HG03095 (cell line): ENCODE measurements around the gene RHCG.

ENCODE experiments used
- ATAC-seq: cut with Tn5 transposase; IDR thresholded peaks from one replicate; pipeline ENCODE4 v1.9.1; 2021; ENCODE audit warnings: moderate library complexity; ENCODE audit not compliant: unreplicated experiment

The RHCG gene

DNA sequence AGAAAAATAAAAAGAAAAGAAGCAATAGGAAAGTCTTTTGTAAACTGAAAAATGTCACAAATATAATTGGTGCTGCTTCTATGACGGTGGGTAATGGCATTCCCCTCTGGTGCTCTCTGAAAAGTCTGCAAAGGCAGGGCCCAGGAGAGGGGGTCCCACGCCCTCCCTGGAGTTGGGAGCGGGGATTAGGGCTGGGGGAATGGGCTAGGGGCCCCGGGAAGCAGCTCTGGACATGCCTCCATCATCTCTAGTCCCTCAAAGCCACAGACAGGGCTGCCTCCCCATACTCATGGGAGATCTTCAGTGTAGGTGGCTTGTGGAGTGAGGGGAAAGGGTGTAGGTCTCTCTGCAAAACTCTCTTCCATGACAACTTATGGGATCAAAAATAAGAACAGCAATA, 7.8 kb upstream of the RHCG start:
- no peak for ATAC-seq

DNA sequence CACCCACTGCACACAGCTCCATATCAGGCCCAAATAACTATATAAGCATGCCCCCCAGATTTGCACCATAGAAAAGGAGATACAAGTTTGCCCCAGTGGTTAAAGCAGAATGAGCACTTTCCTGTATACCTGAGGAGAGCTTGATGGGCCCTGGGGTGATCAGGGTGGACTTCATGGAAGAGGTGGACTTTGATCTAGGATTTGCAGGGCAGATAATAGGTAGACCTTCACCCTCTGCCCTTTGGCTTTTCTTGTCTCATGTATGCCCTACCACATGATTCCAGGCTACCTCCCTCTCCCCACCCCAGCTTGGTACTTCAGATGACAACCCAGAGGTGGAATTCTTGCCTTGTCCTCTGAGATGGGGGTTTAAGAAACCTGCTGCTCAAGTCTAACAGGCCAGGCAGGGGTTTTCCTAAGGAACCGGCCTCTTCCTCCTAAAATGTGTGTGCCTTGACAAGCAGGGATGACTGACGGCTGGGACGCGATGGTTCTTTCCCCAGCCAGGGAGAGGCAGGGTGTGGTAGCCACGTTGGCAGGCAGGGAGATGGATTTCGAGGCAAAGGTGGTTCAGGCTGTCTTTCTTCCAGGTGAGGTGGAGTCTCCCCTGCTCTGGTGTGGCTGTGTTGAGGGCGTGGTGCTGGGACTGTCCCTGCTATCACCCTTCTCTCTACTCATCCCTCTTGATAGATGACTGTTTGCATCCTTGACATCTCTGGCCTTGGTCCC, 6.6 kb upstream of the RHCG start:
- no peak for ATAC-seq

DNA sequence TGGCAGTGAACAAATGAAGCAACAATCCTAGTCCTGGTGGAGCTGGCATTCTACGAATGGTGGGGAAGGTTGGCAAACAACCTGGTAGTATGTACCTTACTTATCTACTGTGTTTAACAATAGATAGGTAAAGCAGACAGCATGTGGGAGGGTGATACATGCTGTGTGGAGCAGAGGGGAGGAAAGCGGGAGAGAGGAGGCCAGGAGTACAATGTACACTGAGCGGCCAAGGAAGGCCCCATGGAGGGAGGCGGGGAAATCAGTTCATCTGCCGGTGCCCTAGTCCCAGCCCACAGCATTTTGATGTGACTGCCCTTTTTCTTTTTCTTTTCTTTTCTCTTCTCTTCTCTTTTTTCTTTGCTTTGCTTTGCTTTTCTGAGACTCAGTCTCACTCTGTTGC, 5.3 kb upstream of the RHCG start:
- no peak for ATAC-seq

DNA sequence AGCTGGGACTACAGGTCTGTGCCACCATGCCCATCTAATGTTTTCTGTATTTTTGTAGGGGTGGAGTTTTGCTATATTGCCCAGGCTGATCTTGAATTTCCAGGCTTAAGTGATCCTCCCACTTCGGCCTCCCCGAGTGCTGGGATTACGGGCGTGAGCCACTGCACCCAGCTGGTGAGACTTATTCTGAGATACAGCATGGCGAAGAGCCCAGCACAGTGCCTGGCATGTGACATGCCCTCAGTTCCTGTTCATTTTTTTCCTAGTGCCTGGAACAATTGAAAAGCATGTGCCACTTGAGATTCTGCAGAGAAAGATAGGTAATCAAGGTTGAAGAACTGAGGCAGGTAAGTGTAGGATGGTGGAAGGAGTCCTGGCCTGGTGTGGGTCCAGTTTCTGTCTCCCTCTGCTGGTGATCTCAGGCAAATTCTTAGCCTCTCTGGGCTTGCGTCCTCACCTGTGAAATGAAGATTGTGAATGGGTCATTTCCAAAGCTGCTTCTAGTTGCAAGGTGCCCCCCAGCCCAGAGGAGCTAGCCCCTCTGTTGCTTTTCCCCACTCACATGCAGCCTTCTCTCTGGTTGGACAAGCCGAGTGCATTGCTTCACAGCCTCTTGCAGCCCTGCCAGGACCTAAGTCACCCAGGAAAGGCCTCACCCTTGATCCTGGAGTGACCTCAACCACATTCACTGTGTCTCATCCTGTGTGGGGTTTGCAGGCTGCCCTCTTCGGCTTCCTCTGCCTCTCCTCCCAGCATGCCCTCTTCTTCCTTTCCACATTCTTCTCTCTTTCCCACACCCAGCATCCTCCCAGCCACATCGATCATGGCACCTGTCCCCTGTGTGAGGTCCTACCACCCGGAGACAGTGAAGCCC, 4.3 kb upstream of the RHCG start:
- no peak for ATAC-seq

DNA sequence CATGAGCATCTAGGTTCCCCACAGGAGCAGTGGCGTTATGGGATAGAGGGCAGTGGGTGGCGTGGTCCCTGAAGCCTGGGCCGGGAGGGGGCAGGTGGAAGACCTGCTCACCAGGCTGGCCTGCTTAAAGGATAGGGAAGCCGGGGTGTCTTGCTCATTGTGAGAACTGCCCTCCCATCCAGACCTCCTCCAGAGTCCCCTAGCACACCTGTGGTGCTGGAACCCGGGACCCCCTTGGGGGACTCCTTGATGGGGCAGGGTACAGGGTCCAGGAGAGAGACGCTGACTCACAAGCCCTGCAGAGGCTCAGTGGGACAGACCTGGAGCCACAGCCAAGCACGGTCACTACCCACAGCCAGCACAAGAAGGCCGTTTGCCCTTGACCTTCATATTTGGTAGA, 2.8 kb upstream of the RHCG start:
- ATAC-seq = no peak

DNA sequence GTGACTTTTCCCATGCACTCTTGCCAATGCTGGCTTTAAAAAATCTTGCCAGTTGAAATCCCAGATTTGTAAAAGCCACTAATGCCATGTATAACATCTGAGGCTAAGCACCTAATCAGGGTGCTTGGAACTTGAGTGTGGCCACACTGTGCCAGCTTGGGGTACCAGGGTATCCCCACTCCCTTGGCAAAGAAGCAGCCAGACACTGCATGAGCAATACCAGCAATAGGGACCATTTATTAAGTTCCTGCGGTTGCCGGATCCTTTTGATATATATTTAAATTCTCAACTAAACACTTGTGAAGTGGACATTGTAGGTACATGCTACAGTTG, 2.2 kb upstream of the RHCG start:
- no peak for ATAC-seq

DNA sequence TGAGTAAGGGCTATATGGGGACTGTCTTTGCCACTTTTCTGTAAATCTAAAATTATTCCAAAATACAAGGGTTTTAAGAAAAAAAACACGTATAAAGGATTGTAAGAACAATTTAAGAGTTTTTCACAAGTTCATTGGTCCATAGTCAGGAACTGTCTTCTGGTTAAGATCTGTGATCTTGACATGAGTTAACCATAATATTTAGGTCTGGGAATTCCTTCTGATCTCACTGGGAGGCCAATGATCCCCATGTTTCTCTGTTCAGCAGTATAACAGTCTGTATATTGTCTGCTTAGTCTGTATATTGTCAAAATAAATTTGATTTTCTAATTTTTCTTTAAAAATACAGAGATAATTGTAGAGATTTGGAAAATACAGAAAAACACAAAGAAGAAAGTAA, 848 bp upstream of the RHCG start:
- no peak for ATAC-seq

DNA sequence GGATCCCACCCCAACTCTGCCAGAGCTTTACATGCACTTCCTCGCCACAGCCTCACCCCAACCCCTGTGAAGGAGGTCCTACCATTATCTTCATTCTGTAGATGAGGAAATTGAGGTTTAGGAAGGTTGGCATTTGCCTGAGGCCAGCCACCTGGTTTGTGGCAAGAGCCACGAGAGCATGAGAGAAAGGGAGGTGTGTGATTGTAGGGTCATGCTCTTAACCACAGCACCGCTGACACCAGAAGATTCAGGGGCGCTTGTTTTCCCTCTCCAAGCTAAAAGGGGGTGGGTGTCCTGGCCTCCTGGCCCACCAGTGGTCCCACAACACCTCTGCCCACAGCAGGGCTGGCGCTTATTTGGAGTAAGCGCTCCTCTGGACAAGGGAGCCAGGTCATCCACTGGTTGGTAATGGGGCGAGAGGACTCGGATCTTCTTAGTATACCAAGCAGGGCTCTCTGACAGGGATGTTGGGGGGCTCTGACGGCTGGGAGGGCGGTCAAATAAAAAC, 691 bp downstream of the RHCG start:
- ATAC-seq = no peak

DNA sequence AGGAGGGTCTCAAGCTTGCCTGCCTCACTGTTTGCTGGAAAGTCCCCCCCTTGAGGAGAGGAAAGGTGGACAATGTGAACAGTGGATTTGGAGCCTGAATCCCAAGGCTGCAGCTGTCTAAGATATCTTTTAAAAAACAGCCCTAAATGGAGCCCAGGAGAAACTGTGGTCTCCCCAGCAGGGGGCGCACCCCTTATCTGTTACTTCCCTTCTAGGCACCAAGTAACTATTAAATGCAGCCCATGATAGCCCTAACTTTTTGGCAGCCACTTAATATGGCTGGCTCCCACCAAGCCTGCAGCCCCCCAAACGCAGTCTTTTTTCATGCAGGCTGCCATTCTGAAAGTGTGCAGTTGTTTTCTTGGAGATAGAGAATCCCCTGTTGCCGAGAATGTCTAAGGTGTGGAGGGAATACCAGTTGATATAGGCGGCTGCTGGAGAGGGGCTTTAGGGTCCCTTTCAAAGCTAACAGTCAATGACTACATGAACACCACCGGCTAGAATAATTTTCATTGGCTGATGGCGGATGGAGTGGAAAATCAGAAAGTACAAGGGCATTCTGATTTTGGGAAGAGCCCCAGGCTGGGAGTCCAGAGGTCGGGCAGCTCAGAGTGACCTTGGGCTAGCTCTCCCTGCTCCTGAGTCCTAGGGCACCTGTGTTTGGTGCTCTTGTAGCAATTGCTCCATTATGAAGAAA, 1.3 kb downstream of the RHCG start:
- ATAC-seq = no peak

DNA sequence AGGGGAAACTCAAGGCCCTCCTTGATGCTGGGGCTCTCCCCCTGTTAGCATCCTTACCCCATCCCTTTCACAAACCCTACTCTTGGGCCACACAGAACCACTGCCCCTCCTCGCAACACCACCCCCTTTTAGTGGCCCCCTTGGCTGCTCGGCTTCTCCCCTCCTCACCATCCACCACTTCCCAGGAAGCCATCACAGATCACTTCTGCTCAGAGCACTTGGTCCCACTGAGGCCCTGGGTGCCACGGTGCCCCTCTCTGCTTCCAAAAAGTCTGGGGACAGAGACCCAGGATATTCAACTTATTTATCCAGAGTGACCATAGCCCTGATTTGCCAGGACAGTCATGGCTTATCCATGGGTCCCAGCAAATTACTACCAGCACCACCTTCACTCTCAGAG, 2.4 kb downstream of the RHCG start:
- no peak for ATAC-seq

DNA sequence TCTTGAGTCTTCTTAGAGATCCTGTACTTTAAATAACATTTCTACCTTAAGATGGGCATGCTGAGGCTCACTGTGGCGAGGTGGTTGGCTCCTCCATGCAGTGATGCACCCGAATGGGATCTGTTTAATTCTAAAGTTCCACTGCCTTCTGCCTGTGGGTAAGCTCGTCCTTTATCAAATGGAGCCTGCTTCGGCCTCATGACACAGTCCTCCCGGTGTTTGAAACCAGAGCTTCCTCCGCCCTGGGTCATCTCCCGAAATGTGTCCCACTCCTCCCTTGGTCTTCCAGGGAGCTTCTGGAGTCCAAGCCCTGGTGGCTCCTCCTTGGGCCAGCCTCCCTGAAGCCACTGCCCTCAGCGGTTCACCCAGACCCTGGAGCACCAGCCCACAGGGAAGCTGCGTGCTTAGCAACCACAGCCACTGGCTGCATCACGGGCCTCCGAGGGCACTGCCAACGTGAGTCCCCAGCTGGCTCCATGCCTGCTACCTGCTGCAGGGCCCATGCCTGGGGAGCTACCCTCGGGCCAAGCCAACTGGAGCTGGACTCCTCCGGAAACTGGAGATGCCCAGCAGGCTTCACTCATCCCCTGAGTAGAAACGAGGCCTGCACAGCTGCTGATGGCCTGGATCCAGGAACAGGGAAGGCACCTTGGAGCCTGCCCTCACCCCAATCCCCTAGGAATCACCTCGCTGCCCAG, 3.3 kb downstream of the RHCG start:
- no peak for ATAC-seq

DNA sequence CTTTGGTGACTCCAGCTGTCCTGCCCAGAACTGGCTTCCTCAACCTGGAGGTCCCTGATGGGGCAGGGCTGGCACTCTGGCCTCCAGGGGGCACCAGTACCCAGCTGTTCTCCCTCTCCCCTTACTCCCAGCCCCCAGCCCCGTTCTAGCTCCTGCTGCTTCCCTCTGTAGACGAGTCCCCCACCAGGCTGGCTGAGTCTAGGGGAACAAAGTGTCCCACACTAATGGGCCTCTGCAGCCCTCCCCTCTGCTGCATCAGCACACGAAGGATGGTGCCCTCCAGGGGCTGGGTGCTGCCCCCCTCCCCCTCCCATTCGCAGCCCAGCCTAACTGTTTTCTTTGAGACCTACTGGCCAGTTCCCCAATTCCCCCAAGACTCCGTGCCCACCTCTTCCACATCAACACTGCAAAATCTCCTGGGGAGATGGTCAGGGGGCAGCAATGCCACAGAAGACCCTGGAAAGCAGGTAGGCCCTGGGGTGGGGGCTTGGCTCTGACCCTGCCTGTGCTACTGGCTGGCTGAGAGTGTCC, 4.2 kb downstream of the RHCG start:
- ATAC-seq = no peak

DNA sequence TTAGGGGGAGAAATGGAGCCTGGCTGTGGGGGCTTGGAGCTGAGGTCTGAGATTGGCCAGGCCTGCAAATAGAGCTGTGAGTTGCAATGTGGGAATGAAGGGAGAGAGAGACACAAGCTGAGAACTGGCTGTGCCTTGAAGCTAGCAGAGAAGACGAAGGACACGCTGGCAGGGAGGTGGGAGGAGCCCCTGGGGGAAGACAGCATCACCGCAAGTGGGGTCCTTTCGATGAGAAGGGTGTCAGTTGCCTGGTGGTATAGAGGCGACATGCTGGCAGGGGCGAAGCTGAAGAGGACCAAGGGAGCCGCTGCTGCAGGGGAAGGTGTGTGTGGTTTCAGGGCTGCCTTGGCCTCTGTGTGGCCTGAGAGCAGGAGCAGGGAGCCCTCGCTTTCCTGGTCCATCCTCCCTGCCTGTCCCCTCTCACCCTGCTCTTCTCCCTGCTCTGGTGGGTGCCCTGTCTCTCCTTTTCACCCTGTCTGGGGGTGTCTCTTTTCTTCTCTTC, 5.5 kb downstream of the RHCG start:
- ATAC-seq = no peak

DNA sequence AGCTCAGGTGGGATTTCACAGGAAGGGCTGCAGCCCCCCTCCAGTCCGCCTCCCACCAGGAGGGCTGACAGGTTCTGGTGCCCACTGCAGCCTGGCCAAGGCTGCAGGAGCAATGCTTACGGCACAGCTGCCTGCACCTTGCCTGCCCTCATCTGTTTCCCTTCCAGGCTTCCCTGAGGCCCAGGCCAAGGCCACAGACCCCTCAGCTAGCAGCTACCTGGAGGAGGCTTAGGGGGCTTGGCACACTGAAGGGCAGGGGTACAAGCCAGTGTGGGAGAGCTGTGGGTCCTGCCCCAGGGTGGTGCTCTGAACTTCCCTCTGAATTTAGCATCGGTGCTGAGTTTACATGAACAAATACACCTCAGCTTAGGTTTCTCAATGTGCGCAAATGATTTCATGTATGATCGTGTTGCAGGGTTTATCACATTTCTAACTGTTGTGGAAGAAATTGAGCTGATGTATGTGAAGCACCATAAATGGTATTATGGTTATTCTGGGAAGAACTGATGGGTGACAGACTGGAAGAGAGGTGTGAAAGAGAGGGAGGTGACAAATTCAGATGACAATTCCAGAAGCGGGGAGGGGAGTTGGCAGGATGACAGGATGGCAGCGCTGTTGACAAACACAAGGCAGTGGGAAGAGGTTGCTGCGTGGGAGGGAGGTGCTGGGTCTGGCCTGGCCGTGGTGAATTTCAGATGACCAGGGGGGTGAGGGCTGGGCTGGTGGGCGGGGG, 6.1 kb downstream of the RHCG start:
- no peak for ATAC-seq

DNA sequence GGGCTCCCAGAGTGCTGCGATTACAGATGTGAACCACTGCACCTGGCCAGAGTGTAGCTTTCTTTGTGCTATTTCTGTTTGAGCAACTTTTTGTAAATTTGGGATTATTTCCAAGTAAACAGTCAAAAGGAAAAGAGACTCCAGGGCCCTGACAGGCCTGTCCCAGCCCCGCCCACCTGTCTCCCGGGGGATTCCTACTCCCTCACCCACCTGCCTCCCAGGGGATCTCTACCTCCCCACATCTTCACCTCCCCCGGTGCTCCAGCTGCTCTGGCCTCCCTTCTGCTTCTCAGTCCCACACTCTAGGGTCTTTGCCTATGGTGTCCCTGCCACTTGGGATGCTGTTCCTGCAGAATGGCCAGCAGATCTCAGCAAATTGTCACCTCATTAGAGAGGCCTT, 7.0 kb downstream of the RHCG start:
- ATAC-seq = no peak

DNA sequence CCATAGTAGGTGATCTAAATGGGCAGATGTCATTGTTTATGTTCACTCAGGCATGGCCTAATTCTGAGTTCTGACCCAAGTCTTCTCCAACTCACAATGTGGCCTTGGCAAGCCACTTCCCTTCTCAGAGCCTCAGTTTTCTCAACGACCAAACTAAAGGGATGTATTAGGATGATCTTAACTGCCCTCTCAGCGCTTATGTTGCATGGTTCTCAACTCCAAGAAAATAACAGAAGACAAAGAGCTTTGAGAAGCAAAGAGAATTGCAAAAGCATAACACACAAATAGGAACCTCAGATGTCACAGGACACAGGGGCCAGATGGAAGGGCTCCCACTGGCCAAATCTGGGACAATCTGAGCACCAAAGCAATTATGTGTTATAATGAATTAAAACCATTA, 8.6 kb downstream of the RHCG start:
- no peak for ATAC-seq

DNA sequence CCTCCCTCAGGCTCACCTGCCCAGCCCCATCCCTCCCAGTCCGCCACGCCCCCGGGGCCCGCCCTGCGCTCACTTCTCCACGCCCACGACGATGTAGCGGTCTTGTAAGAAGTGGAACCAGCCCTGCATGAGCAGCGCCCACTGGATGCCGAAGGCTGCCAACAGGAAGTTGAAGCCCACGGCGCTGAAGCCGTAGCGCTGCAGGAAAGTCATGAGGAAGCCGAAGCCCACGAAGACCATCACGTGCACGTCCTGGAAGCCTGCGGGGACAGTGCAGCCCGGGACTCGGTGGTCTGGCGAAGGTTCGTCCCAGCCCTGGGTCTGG, 9.7 kb downstream of the RHCG start:
- ATAC-seq = no peak

DNA sequence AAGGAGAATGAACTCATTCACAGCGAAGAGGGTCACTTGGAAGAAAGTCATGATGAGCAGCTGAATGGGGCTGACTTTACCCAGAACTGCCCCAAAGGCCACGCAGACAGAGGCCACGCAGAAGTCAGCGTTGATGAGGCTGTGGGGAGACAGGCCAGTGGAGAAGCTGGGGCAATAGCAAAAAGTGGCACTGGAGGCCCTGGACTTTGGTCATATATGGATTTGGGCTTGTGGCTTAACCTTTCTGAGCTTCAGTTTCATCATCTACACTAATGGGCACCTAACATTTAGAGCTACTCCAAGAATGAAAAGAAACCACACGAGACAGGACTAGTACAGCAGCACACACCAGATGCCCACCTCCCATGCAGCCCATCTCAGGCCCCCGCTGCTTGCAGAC, 13.3 kb downstream of the RHCG start:
- no peak for ATAC-seq

DNA sequence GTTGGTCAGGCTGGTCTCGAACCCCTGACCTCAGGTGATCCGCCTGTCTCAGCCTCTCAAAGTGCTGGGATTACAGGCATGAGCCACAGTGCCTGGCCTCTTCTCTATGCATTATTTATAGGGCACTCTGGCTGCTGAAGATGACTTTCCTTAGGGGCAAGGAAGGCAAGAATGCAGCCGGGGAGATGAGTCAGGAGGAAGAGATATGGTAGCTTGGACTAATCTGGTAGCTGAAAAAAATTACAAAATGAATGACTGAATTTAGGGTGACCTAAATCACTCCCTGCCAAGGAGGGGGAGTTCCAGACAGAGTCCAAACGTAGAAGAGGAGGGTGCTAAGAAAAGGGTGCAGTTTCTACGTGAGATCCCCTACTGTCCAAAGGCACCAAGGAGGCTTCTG, 14.2 kb downstream of the RHCG start:
- ATAC-seq = no peak

DNA sequence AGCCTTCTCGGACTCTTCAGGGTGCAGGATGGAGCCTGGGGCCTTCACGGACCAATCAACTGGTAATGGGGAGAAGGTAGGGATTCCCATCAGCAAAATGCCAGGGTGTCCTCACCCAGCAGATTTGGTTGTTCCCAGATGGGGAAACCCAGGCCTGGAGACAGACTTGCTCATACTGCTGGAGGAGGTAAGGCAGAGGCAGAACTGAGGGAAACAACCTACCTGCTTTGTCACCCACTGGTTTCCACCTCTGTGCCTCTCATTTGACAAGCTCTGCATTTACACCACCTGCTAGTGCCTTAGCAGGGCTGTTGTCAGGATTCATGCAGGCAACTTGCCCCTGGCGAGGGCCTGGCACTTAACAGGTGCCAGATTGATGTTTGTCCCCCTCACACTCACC, 15.9 kb downstream of the RHCG start:
- no peak for ATAC-seq
